Measurements from ENCODE around the gene SIGLEC14.
"Not testable (repeated sequence)": the region's sequence is repeated elsewhere in the genome, so short reads cannot be mapped to it uniquely, and the experiment has no call there.

SIGLEC14 gene

DNA sequence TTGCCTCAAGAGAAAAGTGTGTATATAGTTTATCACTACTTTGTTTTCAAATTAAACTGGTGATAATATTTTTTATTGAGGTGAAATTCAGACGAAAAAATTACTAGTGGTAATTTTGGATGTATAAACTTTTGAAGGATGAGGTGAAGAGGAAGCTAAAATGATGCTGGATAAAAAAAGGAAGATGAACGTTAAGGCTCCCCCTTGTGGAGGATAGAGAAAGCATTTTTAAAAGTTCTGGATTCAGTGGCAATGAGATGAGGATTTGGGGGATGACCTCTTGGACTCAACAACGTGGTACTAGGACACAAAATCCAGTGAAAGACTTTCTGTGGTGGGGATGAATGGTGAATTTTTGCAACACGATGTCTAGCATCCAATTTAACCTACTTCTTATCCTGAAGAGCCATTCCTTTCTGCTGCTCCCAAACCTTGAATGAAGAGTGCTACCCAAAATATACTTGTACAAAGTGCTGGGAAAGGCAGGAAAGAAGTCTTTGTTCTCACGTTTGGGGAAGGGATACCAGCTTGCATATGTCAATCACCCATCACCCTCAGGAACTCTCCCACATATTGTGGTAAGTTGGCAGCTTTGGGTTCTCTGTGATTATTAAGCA is 9.2 kb downstream of the SIGLEC14 start:
- TF ChIP-seq, protein P1, sequence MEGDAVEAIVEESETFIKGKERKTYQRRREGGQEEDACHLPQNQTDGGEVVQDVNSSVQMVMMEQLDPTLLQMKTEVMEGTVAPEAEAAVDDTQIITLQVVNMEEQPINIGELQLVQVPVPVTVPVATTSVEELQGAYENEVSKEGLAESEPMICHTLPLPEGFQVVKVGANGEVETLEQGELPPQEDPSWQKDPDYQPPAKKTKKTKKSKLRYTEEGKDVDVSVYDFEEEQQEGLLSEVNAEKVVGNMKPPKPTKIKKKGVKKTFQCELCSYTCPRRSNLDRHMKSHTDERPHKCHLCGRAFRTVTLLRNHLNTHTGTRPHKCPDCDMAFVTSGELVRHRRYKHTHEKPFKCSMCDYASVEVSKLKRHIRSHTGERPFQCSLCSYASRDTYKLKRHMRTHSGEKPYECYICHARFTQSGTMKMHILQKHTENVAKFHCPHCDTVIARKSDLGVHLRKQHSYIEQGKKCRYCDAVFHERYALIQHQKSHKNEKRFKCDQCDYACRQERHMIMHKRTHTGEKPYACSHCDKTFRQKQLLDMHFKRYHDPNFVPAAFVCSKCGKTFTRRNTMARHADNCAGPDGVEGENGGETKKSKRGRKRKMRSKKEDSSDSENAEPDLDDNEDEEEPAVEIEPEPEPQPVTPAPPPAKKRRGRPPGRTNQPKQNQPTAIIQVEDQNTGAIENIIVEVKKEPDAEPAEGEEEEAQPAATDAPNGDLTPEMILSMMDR (IDR thresholded peaks at IDR 0.05; ENCODE audit: low read depth, low read length), result peak; percentile 33; the same call in 1 of the 2 replicates

DNA sequence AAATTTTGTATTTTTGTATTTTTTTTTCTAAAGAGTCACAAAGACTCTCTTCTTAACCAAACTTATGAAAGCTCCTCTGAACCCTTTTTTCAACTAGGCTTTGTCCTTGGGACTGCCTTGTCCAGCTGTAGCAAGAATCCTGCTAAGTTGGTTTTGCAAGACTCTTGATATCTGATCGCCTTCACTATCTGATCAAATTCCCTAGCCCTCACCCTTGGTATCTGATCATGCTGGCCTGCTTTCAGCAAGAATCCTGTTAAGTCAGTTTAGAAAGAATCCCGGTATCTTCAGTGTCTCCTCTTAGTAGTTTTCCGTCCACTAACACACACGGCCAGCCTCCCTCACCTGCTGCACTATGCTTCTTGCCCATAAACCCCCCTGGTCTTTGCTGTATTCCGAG is 14.5 kb downstream of the SIGLEC14 start:
- Histone ChIP-seq H3K27ac (no peak overlapping the region), H3K4me3 (ENCODE audit: low read depth, low read length) (no peak overlapping the region), H3K36me3 (no peaks in the 10 kb centered on the region), H3K9me3 (ENCODE audit: severe bottlenecking) (peaks cover 9% of the 10 kb centered on the region), H3K27me3 (ENCODE audit: insufficient read depth, low read depth, severe bottlenecking) (peaks cover 75% of the 10 kb centered on the region)
- no peak for DNase-seq
- TF ChIP-seq, protein P1 (IDR thresholded peaks at IDR 0.05; ENCODE audit: low read depth, low read length), result no peak

More for the DNA sequence above, 9.2 kb downstream of the SIGLEC14 start:
- Histone ChIP-seq H3K36me3 (no peaks in the 10 kb centered on the region), H3K27me3 (ENCODE audit: insufficient read depth, low read depth, severe bottlenecking) (peaks cover 75% of the 10 kb centered on the region), H3K4me3 (ENCODE audit: low read depth, low read length) (no peak overlapping the region), H3K9me3 (ENCODE audit: severe bottlenecking) (peaks cover 11% of the 10 kb centered on the region), H3K27ac (no peak overlapping the region)
- DNase-seq, result no peak

DNA sequence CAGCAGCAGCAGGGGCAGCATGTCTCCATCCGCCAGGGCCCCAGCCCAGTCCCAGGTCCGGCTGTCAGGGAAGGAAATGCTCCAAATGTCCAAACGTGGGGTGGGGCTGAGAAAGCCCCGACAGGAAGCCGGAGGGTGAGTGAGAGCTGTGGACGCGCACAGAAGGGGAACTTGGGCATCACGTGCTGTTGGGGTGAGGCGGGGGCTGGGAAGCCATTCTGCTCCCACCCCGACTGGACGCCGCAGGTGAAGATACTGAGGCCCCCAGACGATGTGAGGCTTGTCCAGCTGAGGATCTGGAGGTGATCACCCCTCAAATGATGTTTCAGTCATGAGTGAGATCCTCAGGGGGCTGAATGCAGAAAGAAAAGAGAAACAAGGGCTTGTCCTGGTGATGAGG is 16.3 kb downstream of the SIGLEC14 start, which contains the start of gene SIGLEC5:
Gene SIGLEC5 (minus strand): TSS at position 87 of the 400 bp plus-strand sequence. CDS start 66 bp downstream, at position 21.
- H3K27ac ChIP-seq; DNase-seq; H3K9me3 ChIP-seq (ENCODE audit: severe bottlenecking): not testable (repeated sequence)

DNA sequence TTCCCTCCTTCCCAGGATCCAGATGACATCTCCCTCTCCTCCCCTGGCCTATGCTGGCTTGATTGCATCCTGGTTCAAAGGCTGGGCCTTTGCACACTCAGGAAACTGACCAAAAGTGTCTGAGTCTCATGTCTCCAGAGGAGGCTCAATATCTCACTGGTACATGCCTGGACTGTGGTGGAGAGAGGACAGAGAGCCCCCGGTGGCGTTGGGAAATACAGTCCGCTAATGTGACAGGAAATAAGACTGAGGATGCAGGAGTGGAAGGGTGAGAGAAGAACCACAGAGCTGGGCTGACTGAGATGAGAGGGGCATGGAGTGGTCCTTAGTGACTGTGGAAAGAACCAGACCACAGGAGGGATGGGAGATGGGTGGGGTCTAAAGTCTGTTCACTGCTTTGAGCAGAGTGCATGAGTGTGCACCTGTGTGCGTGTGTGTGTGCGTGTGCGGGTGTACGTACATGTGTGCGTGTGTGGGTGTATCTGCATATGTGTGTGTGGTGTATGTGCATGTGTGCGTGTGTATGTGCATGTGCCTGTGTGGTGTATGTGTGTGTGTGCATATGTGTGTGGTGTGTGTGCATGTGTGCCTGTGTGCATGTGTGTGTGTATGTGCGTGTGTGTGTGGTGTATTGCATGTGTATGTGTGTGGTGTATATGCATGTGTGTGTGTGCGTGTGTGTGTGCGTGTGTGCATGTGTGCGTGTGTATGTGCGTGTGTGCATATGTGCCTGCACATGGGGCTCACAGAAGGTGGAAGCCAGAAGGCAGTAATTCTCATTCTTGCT is 18.3 kb downstream of the SIGLEC14 start:
- H3K36me3 ChIP-seq, result no peaks in the 10 kb centered on the region
- H3K9me3 ChIP-seq (ENCODE audit: severe bottlenecking), result no peaks in the 10 kb centered on the region
- no peak for DNase-seq
- TF ChIP-seq, protein P1 (IDR thresholded peaks at IDR 0.05; ENCODE audit: low read depth, low read length), result no peak
- peaks cover 87% of the 10 kb centered on the region for H3K27me3 ChIP-seq (ENCODE audit: insufficient read depth, low read depth, severe bottlenecking)
- no peak overlapping the region for H3K27ac ChIP-seq
- H3K4me3 ChIP-seq (ENCODE audit: low read depth, low read length), result no peak overlapping the region

More for the DNA sequence above, 16.3 kb downstream of the SIGLEC14 start, which contains the start of gene SIGLEC5:
- H3K36me3 ChIP-seq; H3K4me3 ChIP-seq (ENCODE audit: low read depth, low read length): not testable (repeated sequence)
- H3K27me3 ChIP-seq (ENCODE audit: insufficient read depth, low read depth, severe bottlenecking), result peaks cover 82% of the 10 kb centered on the region

DNA sequence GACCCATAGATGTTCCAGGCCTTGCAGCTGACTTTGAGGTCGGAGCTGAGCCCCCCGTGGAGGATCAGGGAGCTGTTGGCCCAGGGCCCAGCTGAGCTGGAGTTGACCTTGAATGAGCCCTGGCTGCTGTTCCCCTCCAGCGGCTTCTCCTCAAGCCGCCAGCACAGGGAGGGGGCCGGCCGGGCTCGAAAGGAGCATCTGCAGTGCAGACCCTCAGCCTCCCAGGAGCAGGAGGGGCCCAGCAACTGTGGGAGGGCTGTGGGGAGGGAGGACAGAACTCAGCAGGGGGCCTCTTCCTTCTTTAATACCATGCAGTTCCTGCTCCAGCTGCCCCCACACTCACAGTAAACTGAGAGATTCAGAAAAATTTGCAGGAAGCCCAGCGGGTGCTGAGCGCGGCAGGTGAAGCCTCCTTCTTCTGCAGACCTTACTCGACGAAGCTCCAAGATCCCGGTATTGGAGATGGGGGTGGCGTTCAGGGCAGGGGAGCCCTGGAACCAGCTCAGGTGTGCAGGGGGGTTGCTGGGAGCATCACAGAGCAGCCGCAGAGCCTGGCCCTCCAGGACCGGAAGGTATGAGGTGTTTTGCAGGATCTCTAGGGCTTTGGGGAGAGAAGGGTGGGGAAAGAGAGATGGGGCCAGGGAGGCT is 19.0 kb downstream of the SIGLEC14 start:
- peaks cover 89% of the 10 kb centered on the region for H3K27me3 ChIP-seq (ENCODE audit: insufficient read depth, low read depth, severe bottlenecking)
- TF ChIP-seq, protein P1 (IDR thresholded peaks at IDR 0.05; ENCODE audit: low read depth, low read length), result no peak
- no peak overlapping the region for H3K27ac ChIP-seq
- no peak overlapping the region for H3K4me3 ChIP-seq (ENCODE audit: low read depth, low read length)
- no peaks in the 10 kb centered on the region for H3K36me3 ChIP-seq
- peaks cover 3% of the 10 kb centered on the region for H3K9me3 ChIP-seq (ENCODE audit: severe bottlenecking)
- DNase-seq, result no peak

DNA sequence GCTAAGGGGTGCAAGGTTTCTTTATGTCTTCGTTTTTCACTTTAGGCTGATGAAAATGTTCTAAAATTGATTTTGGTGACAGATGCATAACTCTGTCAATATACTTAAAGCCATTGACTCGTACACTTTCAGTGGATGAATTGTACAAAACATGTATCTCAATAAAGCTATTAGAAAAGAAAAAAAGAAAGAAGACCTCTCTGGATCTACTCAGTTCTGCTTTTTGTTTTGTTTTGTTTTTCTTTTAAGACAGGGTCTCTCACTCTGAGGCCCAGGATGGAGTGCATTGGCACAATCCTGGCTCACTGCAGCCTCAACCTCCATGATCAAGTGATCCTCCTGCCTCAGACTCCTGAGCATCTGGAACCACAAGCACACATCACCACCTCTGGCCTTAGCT is 19.9 kb downstream of the SIGLEC14 start:
- H3K27ac ChIP-seq, result no peak overlapping the region
- peaks cover 5% of the 10 kb centered on the region for H3K9me3 ChIP-seq (ENCODE audit: severe bottlenecking)
- no peaks in the 10 kb centered on the region for H3K36me3 ChIP-seq
- H3K4me3 ChIP-seq (ENCODE audit: low read depth, low read length), result no peak overlapping the region
- H3K27me3 ChIP-seq (ENCODE audit: insufficient read depth, low read depth, severe bottlenecking), result peaks cover 85% of the 10 kb centered on the region
- TF ChIP-seq, protein P1 (IDR thresholded peaks at IDR 0.05; ENCODE audit: low read depth, low read length), result no peak
- no peak for DNase-seq
